Mesendoderm (in vitro differentiated cells): Measurements from ENCODE around the gene HSDL1.

Experiments
- DNase-seq: peaks from one replicate; pipeline ENCODE4 v3.0.0; 2013
- H2AK5ac ChIP-seq: 2 replicates; pipeline ENCODE4 v1.6.1; 2013; ENCODE audit warnings: low read length, inconsistent platforms
- H2BK120ac ChIP-seq: 2 replicates; pipeline ENCODE4 v1.6.1; 2013; ENCODE audit warnings: low read depth, mild to moderate bottlenecking, low read length, moderate library complexity, mixed read lengths
- H2BK15ac ChIP-seq: replicated peaks from 2 replicates; pipeline ENCODE4 v1.6.1; 2013; ENCODE audit warnings: low read depth, mild to moderate bottlenecking, moderate library complexity
- H2BK5ac ChIP-seq: 2 replicates; pipeline ENCODE4 v1.6.1; 2013; ENCODE audit warnings: low read length, inconsistent platforms
- H3K18ac ChIP-seq: 2 replicates; pipeline ENCODE4 v1.6.1; 2013; ENCODE audit warnings: mild to moderate bottlenecking, low read length, mixed read lengths
- H3K23ac ChIP-seq: one replicate; pipeline ENCODE4 v1.6.1; 2013; ENCODE audit warnings: low read length
- H3K27ac ChIP-seq: 2 replicates; pipeline ENCODE4 v1.5.1; 2013; ENCODE audit warnings: low read depth, mild to moderate bottlenecking, inconsistent platforms, low read length, moderate library complexity
- H3K27me3 ChIP-seq: 2 replicates; pipeline ENCODE4 v1.6.1; 2013; ENCODE audit warnings: low read length, control low read depth, mild to moderate bottlenecking, inconsistent platforms; ENCODE audit not compliant: insufficient read depth, poor library complexity
- H3K36me3 ChIP-seq: 2 replicates; pipeline ENCODE4 v1.6.1; 2013; ENCODE audit warnings: low read length, inconsistent platforms; ENCODE audit not compliant: control insufficient read depth, insufficient read depth
- H3K4ac ChIP-seq: one replicate; pipeline ENCODE4 v1.6.1; 2013; ENCODE audit warnings: low read depth, mild to moderate bottlenecking, low read length, moderate library complexity
- H3K4me1 ChIP-seq: 2 replicates; pipeline ENCODE4 v1.6.1; 2013; ENCODE audit warnings: low read depth, low read length, inconsistent platforms; ENCODE audit not compliant: control insufficient read depth
- H3K4me2 ChIP-seq: 2 replicates; pipeline ENCODE4 v1.6.1; 2013; ENCODE audit warnings: low read length
- H3K4me3 ChIP-seq: 2 replicates; pipeline ENCODE4 v1.5.1; 2013; ENCODE audit warnings: mild to moderate bottlenecking, low read length
- H3K56ac ChIP-seq: one replicate; pipeline ENCODE4 v1.6.1; 2013; ENCODE audit warnings: low read length
- H3K79me1 ChIP-seq: 2 replicates; pipeline ENCODE4 v1.6.1; 2013; ENCODE audit warnings: low read length, inconsistent platforms
- H3K79me2 ChIP-seq: 2 replicates; pipeline ENCODE4 v1.6.1; 2013; ENCODE audit warnings: mild to moderate bottlenecking, low read length; ENCODE audit not compliant: control insufficient read depth, insufficient read depth
- H3K9ac ChIP-seq: 2 replicates; pipeline ENCODE4 v1.6.1; 2013; ENCODE audit warnings: low read length, inconsistent platforms
- H4K5ac ChIP-seq: one replicate; pipeline ENCODE4 v1.6.1; 2013; ENCODE audit warnings: low read length
- H4K8ac ChIP-seq: one replicate; pipeline ENCODE4 v1.6.1; 2013; ENCODE audit warnings: low read depth, mild to moderate bottlenecking, control low read depth, low read length, moderate library complexity
- WGBS: extraction: QIAGEN DNeasy Blood & Tissue Kit; methylation state at CpG from one replicate; pipeline ENCODE4 v1.1.7; 2013; ENCODE audit warnings: low lambda C conversion rate, missing lambda C conversion rate; ENCODE audit not compliant: insufficient coverage; ENCODE audit errors: extremely low coverage; 5-methylcytosine and 5-hydroxymethylcytosine counted together

The HSDL1 gene

DNA sequence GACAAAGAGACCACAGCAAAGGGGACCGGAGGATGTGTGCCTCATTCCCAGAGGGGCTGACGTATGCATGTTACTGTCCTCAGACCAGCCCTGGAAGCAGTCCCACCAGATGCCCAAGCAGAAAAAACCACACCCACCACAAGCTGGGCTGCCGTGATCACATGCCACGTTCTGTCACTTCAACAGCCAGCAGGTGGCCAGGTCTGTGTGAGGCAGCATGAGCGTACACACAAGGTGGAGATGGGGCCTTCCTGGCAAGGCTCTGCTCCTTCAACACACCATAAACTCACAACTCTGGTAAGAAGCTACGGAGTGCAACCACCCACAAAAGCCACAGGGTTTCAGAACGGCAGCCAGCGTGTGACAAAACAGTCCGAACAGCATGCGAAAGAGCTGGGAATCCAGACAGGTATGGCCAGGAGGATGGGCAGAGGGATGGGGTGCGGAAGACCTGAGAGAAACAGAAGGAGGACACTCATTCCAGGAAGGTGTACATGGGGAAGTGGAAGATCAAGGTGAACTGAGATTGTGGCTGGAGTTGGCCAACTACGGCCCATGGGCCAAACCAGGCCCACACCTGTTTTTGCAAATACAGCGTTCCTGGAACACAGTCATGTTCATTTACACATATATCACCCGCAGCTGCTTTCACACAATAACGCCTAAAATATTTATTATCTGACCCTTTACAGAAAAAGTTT, 56.1 kb downstream of the HSDL1 start:
- no peak overlapping the region for H3K56ac ChIP-seq
- no peaks in the 10 kb centered on the region for H3K79me2 ChIP-seq
- H3K9ac ChIP-seq: no peak overlapping the region
- WGBS: no CpG with 5 or more reads among the region's 15 CpGs
- H2BK15ac ChIP-seq: no peak overlapping the region
- peak; percentile 19 for DNase-seq
- H2BK5ac ChIP-seq: no peak overlapping the region
- no peak overlapping the region for H3K23ac ChIP-seq
- H3K4ac ChIP-seq: no peak overlapping the region
- no peak overlapping the region for H2AK5ac ChIP-seq
- no peak overlapping the region for H3K18ac ChIP-seq
- no peak overlapping the region for H4K8ac ChIP-seq
- no peak overlapping the region for H4K5ac ChIP-seq
- H3K27ac ChIP-seq: no peak overlapping the region
- no peak overlapping the region for H2BK120ac ChIP-seq
- no peaks in the 10 kb centered on the region for H3K4me1 ChIP-seq
- no peak overlapping the region for H3K4me3 ChIP-seq
- H3K79me1 ChIP-seq: no peaks in the 10 kb centered on the region
- H3K36me3 ChIP-seq: peaks cover 14% of the 10 kb centered on the region
- H3K4me2 ChIP-seq: no peak overlapping the region
- H3K27me3 ChIP-seq: no peaks in the 10 kb centered on the region

DNA sequence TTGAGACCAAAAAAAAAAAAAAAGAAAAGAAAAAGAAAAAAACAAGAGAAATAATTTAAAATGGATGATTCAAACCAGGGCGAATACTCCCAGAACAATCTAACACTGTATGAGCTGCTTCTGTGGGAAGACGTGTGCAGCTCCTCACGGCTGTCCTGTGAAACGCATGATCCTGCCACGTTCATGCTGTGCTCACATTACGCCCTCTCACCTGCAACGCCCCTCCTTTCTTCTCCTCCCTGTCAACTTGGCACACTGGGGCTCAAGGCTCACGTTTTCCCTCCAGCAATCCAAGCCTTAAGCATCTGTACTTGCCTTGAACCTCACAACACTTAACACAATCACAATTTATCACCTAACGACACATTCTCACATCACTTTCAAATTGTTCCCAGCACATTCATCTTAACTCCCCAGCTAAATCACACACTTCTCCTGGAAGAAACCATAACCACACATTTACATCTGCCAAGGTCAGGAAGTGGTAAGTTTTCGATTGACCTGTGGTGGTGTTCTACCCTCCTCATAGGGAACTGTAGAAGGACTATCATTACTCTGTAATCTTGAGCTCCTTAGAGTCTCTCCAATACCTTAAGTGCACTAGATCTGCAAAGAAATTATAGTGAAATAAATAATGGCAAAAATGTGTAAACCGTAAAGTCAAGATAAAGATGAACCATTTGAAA, 57.4 kb downstream of the HSDL1 start:
- no peaks in the 10 kb centered on the region for H3K79me1 ChIP-seq
- no peak overlapping the region for H2BK15ac ChIP-seq
- H2BK5ac ChIP-seq: no peak overlapping the region
- no peak overlapping the region for H4K5ac ChIP-seq
- peaks cover 9% of the 10 kb centered on the region for H3K36me3 ChIP-seq
- H4K8ac ChIP-seq: no peak overlapping the region
- H3K4me1 ChIP-seq: no peaks in the 10 kb centered on the region
- H3K23ac ChIP-seq: no peak overlapping the region
- no peak for DNase-seq
- 100% methylated on average over 1 of the region's 11 CpGs for WGBS
- no peak overlapping the region for H3K9ac ChIP-seq
- no peak overlapping the region for H3K4me3 ChIP-seq
- H3K4ac ChIP-seq: no peak overlapping the region
- H2AK5ac ChIP-seq: no peak overlapping the region
- no peak overlapping the region for H3K56ac ChIP-seq
- no peaks in the 10 kb centered on the region for H3K79me2 ChIP-seq
- no peak overlapping the region for H3K27ac ChIP-seq
- no peaks in the 10 kb centered on the region for H3K27me3 ChIP-seq
- H2BK120ac ChIP-seq: no peak overlapping the region
- no peak overlapping the region for H3K4me2 ChIP-seq
- no peak overlapping the region for H3K18ac ChIP-seq

DNA sequence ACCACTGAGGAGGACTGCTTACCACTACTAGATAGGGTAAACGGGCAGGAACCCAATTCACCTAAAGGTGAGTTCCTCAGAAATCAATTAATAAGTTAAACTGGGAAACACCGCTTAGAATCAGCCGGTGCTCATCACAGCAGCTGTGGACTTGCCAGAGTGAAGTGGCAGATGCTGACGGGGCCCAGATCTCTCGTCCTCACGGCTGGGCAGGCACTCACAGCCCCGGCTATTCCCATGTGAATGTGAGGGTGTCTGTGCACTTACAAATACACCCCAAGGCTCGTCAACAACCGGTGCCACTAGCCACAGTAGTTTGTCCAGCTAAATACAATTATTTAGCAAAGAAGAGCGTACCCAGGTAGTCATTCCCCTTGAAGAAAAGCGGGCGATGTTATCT, 58.0 kb downstream of the HSDL1 start:
- H2BK120ac ChIP-seq: no peak overlapping the region
- H3K9ac ChIP-seq: no peak overlapping the region
- no peaks in the 10 kb centered on the region for H3K79me1 ChIP-seq
- no peak overlapping the region for H2AK5ac ChIP-seq
- H2BK5ac ChIP-seq: no peak overlapping the region
- no peak overlapping the region for H3K4me3 ChIP-seq
- H3K79me2 ChIP-seq: no peaks in the 10 kb centered on the region
- no peak overlapping the region for H4K8ac ChIP-seq
- no peak overlapping the region for H3K4me2 ChIP-seq
- peaks cover 10% of the 10 kb centered on the region for H3K36me3 ChIP-seq
- no peak overlapping the region for H3K4ac ChIP-seq
- no peaks in the 10 kb centered on the region for H3K27me3 ChIP-seq
- DNase-seq: no peak
- H3K56ac ChIP-seq: no peak overlapping the region
- no peak overlapping the region for H3K18ac ChIP-seq
- H3K23ac ChIP-seq: no peak overlapping the region
- no CpG with 5 or more reads among the region's 12 CpGs for WGBS
- no peak overlapping the region for H4K5ac ChIP-seq
- H3K27ac ChIP-seq: no peak overlapping the region
- H3K4me1 ChIP-seq: no peaks in the 10 kb centered on the region
- H2BK15ac ChIP-seq: no peak overlapping the region

DNA sequence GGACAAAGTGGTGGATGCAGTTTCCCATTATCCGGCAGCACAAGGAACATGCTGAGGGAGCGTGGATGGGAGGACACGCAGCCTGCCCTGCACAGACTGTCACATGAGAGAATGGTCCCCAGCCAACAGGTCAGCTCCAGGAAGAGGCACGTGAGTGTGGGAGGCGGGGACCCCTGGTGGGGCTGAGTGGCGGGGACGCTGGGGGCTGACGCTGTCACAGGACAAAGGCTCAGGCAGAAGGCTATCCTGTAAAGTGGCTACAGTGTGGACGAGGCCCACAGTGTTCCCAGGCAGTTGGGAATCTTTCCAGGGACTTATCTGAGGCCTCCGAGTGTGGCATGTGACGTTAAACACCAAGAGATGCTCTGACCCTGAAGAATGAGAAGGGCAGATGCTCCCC, 58.6 kb downstream of the HSDL1 start:
- H3K23ac ChIP-seq: no peak overlapping the region
- no peaks in the 10 kb centered on the region for H3K79me2 ChIP-seq
- no peak overlapping the region for H3K4me2 ChIP-seq
- no peak overlapping the region for H3K4ac ChIP-seq
- H3K27ac ChIP-seq: no peak overlapping the region
- H3K56ac ChIP-seq: no peak overlapping the region
- peaks cover 10% of the 10 kb centered on the region for H3K36me3 ChIP-seq
- H2BK120ac ChIP-seq: no peak overlapping the region
- H3K9ac ChIP-seq: no peak overlapping the region
- H4K5ac ChIP-seq: no peak overlapping the region
- H3K79me1 ChIP-seq: no peaks in the 10 kb centered on the region
- H3K4me3 ChIP-seq: no peak overlapping the region
- H4K8ac ChIP-seq: no peak overlapping the region
- no peak overlapping the region for H2AK5ac ChIP-seq
- no peaks in the 10 kb centered on the region for H3K27me3 ChIP-seq
- no peaks in the 10 kb centered on the region for H3K4me1 ChIP-seq
- no peak overlapping the region for H2BK5ac ChIP-seq
- H2BK15ac ChIP-seq: no peak overlapping the region
- no peak overlapping the region for H3K18ac ChIP-seq
- no CpG with 5 or more reads among the region's 11 CpGs for WGBS
- DNase-seq: no peak

DNA sequence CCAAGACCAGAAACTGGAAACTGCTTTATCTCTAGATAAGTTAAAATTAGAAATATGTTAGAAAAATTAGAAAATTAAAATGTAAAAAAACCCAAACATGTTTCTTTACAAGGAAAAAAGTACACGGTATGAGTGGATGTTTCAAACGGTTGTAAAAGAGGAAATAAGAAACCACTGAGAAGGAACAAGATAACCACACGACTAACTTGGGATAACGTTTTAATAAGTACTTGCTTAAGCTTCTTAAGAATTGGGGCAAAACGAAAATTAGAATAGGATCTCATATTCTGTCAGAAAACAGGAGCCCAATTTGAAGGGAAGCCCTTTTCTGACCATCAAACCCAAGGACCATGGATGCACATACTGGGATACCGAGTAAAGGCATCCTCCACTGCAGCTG, 59.2 kb downstream of the HSDL1 start:
- H4K5ac ChIP-seq: no peak overlapping the region
- no peak overlapping the region for H3K4me2 ChIP-seq
- no peak overlapping the region for H3K4ac ChIP-seq
- H3K23ac ChIP-seq: no peak overlapping the region
- H3K4me1 ChIP-seq: no peaks in the 10 kb centered on the region
- no peak overlapping the region for H3K56ac ChIP-seq
- H3K79me1 ChIP-seq: no peaks in the 10 kb centered on the region
- H2AK5ac ChIP-seq: no peak overlapping the region
- no peak overlapping the region for H2BK120ac ChIP-seq
- no peak overlapping the region for H4K8ac ChIP-seq
- H2BK15ac ChIP-seq: no peak overlapping the region
- WGBS: 100% methylated on average over 1 of the region's 6 CpGs
- peaks cover 14% of the 10 kb centered on the region for H3K36me3 ChIP-seq
- H3K9ac ChIP-seq: no peak overlapping the region
- H3K18ac ChIP-seq: no peak overlapping the region
- H3K4me3 ChIP-seq: no peak overlapping the region
- no peak overlapping the region for H2BK5ac ChIP-seq
- H3K79me2 ChIP-seq: no peaks in the 10 kb centered on the region
- no peak overlapping the region for H3K27ac ChIP-seq
- no peak for DNase-seq
- H3K27me3 ChIP-seq: no peaks in the 10 kb centered on the region
